GM12875 (cell line): ENCODE measurements around the gene ATXN2.

ENCODE experiments used
- H3K4me3 ChIP-seq: one replicate; pipeline ENCODE4 v1.5.1; 2011; ENCODE audit warnings: low read depth, low read length, control low read depth
- TF ChIP-seq, protein P1 (sequence below): IDR thresholded peaks from 2 replicates; pipeline ENCODE4 v1.5.1; 2011; ENCODE audit warnings: low read depth, mild to moderate bottlenecking, control low read depth, inconsistent platforms, low read length, moderate library complexity, borderline replicate concordance; ENCODE audit not compliant: insufficient read depth

The ATXN2 gene

DNA sequence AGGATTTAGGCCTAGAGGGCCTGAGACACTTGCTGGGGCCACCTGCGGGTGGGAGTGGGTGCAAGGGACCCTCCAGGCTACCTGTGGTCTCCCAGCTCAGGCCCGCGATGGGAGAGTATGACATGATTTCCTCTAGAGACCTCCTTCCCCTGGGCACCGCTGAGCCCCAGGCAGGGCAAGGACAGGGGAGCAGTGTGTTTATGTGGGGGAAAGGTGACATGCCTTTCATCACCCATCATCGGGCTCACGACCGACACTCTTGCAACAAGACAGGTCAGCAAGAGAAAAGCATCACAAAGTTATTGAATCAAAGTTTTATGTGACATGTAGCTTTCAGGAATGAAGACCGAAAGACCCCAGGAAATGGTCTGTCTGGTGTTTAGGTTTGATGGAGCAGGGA, 173.5 kb downstream of the ATXN2 start:
- TF ChIP-seq, protein P1, sequence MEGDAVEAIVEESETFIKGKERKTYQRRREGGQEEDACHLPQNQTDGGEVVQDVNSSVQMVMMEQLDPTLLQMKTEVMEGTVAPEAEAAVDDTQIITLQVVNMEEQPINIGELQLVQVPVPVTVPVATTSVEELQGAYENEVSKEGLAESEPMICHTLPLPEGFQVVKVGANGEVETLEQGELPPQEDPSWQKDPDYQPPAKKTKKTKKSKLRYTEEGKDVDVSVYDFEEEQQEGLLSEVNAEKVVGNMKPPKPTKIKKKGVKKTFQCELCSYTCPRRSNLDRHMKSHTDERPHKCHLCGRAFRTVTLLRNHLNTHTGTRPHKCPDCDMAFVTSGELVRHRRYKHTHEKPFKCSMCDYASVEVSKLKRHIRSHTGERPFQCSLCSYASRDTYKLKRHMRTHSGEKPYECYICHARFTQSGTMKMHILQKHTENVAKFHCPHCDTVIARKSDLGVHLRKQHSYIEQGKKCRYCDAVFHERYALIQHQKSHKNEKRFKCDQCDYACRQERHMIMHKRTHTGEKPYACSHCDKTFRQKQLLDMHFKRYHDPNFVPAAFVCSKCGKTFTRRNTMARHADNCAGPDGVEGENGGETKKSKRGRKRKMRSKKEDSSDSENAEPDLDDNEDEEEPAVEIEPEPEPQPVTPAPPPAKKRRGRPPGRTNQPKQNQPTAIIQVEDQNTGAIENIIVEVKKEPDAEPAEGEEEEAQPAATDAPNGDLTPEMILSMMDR: no peak
- H3K4me3 ChIP-seq: no peak overlapping the region

DNA sequence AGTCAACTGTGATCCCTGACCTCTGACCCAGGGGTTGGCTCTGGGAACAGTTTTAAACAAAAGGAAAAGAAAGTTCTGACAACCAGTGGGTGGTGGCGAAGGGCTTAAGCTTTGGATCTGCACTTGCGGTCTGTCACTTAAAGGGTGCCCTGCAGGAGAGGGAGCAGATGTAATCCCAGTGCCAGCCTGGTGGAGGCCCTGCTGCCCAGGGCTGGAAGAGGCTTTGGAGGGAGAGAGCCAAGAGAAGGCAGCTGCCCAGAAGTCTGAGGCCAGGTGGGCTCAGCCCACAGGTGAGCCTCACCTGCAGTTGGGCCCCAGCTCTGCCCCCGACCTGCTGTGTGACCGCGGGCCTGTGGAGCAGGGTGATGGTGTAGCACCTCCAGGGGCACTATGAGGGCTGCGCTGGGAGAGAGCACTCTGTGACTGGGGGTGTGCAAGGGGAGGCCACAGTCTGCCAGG, 174.3 kb downstream of the ATXN2 start:
- TF ChIP-seq, protein P1: 0 out of 2 replicates have a peak, but pooled peaks have one; percentile 7
- H3K4me3 ChIP-seq: no peak overlapping the region

DNA sequence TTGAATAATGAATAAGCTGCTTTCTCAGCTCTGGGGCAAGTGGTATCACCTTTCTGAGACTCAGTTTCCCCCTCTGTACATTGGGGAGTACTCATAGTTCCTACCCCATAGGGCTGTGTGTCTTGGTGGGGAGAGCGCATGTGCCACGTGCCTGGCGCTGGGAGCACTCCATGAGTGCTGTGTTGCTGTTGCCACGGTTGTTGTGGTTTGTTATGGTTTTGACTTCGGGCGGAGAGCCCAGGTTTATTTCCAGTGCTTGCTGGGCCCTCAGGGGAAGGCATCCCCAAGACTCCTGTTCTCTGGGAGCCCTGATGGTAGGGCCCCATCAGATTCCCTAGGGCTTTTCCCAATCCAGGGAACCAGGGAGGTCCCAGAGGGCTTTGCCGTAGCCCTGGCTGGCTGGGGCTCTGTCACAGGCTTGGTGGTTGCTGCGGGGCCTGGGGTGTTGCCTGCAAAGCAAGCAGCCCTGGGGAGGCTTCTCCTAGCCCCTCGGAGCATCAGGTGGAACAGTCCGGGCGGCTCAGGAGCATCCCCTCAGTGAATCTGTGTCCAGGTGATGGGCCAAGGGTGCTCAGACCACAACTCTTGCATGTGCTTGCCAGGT, 174.8 kb downstream of the ATXN2 start:
- no peak overlapping the region for H3K4me3 ChIP-seq

DNA sequence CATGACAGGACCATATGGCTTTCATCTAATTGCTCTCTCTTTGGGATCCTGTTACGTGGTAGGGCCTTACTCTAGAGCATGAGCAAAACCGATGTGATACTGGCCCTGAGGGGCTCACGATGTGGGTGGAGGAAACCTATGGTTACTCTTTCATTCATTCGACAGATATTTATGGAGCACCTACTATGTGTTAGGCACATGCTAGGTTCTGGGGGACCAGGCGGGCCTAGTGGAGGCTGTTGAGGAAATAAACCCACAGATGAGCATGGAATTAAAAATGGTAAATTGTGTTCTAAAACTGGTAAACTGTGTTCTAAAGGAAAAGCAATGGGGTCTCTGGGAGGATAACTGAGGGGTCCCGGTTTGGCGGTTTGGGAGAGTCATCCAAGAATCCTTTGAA, 178.6 kb downstream of the ATXN2 start:
- TF ChIP-seq, protein P1: no peak
- H3K4me3 ChIP-seq: no peak overlapping the region

More for the DNA sequence above, 174.8 kb downstream of the ATXN2 start:
- TF ChIP-seq, protein P1: no peak

DNA sequence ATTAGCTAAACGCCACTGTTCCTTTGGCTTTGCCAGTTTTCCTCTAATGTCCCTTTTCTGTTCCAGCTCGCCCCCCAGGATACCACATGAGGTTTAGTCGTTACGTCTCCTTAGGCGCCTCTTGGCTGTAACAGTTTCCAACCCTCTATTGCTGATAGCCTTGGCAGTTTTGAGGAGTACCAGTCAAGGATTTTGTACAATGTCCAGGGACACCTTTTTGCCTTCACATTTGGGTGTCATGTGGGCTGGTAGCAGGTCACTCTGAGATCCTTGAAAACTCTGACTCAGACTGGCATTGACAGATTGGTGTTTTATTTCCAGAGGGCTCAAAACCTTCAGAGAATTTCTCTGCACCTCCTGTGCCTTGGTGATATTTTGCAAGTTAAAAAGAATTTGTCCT, 179.3 kb downstream of the ATXN2 start:
- TF ChIP-seq, protein P1: no peak
- no peak overlapping the region for H3K4me3 ChIP-seq

DNA sequence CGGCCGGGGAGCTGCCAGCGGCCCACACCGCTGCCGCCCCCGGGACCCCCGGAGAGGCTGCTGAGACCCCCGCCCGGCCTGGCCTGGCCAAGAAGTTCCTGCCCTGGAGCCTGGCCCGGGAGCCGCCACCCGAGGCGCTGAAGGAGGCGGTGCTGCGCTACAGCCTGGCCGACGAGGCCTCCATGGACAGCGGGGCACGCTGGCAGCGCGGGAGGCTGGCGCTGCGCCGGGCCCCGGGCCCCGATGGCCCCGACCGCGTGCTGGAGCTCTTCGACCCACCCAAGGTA, 180.6 kb downstream of the ATXN2 start:
- H3K4me3 ChIP-seq: no peak overlapping the region
- TF ChIP-seq, protein P1: no peak

DNA sequence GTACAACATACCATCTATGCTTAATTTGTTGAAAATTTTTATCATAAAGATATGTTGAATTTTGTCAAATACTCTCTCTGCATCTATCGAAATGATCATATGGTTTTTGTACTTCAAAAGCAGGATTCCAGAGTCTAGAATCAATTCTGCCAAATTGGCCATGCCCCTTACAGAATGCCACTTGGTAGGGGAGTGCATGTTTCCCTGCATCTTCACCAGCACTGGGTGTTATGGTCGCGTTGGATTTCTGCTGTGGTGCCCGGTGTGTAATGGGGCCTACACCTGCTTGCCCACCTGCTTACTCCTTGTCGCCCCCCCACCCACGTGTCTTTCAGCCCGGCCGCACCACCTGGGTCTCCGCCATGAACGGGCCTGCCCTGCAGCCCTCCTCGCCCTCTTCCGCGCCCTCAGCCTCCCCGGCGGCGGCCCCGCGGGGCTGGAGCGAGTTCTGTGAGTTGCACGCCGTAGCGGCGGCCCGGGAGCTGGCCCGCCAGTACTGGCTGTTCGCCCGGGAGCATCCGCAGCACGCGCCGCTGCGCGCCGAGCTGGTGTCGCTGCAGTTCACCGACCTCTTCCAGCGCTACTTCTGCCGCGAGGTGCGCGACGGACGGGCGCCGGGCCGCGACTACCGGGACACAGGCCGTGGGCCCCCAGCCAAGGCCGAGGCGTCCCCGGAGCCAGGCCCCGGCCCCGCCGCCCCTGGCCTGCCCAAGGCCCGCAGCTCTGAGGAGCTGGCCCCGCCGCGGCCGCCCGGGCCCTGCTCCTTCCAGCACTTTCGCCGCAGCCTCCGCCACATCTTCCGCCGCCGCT, 181.1 kb downstream of the ATXN2 start:
- TF ChIP-seq, protein P1: no peak
- no peak overlapping the region for H3K4me3 ChIP-seq
